Endometrium (tissue), 2 donors: ENCODE results near the gene GCNT2.
"Not testable (repeated sequence)": the region's sequence is repeated elsewhere in the genome, so short reads cannot be mapped to it uniquely, and the experiment has no call there.

ENCODE experiments used
- FAIRE-seq: peaks from 2 replicates; lab custom pipeline; 2012; peaks lifted over from hg19 to GRCh38; lab: Jason Lieb, UNC
- donor health status: control.
- donor health status: control.

Gene GCNT2

DNA sequence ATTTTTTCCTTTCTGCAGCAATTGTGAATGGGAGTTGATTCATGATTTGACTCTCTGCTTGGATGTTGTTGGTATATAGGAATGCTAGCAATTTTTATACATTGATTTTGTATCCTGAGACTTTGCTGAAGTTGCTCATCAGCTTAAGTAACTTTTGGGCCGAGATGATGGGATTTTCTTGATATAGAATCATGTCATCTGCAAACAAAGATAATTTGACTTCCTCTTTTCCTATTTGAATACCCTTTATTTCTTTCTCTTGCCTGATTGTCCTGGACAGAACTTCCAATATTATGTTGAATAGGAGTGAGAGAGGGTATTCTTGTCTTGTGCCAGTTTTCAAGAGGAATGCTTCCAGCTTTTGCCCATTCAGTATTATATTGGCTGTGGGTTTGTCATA lies 144.4 kb downstream of the GCNT2 start:
- FAIRE-seq = not testable (repeated sequence)

DNA sequence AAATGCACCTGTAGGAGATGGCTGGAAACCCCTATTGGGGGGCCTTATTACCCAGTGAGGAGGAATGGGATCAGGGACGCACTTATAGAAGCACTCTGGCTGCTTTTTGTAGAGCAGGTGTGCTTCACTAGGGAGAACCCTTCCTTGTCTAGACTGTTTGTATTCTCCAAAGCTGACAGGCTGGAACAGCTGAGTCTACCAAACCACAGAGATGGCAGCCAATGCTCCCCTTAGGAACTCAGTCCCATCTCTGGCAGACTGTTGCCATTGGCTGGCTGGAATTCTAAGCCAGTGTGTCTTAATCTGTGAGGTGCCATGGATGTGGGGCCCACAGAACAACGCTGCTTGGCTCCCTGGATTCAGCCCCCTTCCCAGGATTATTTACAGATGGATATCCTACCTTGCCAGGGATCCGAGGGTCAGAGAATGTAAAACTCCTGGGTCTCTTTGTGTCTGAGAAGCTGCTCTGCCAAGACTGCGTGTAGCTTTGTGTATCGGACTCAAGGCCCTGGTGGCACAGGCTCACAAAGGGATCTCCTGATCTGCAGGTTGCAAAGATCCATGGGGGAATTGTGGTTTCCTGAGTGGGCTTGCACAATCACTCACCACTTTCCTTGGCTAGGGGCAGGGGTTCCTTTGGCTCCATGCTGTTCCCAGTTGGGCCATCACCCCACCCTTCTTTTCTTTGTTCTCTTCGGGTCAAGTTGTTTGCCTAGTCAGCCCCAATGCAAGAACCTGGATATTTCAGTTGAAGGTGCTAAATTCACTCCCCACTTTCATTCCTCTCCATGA lies 147.2 kb downstream of the GCNT2 start:
- no peak for FAIRE-seq

DNA sequence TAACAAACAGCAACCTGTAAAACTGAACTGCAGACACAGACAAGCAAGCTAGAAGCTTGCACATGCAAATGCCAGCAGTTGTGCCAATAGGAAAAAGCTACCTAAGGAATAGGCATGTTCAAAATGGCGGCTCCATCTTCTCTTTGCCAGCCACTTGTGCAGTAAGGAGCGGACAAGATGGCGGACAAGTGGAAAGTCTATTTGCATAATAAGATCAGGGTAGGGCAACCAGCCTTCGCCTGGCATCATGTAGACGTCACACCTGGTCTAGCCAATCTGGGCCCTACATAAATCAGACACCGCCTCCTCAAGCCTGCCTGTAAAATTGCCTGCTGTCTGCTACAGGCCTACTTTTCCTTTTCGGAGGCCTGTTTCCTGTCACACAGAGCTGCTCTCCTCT lies 155.3 kb downstream of the GCNT2 start:
- FAIRE-seq = no peak

DNA sequence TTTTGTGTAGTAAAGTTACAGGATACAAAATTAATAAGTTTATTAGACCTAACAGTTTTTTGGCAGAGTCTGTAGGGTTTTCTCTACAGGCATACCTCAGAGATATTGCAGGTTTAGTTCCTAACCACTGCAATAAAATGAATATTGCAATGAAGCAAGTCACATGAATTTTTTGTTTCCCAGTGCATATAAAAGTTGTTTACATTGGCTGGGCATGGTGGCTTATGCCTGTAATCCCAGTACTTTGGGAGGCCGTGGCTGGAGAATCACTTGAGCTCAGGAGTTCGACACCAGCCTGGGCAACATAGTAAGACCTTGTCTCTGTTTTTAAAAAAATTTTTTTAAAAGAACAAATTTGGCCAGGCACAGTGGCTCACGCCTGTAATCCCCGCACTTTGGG lies 157.3 kb downstream of the GCNT2 start:
- FAIRE-seq = no peak
